ENCODE results near the gene BCL6B. TPM values are rescaled to one million over a fixed set of nuclear protein-coding genes. Genes with fewer than 3 reads are reported as not detected.
"Not testable (repeated sequence)": the region's sequence is repeated elsewhere in the genome, so short reads cannot be mapped to it uniquely, and the experiment has no call there.

Gene BCL6B
- total RNA-seq, 6 donors from 2014 or later, result 2.1 to 83.1 (median 9.4) TPM

DNA sequence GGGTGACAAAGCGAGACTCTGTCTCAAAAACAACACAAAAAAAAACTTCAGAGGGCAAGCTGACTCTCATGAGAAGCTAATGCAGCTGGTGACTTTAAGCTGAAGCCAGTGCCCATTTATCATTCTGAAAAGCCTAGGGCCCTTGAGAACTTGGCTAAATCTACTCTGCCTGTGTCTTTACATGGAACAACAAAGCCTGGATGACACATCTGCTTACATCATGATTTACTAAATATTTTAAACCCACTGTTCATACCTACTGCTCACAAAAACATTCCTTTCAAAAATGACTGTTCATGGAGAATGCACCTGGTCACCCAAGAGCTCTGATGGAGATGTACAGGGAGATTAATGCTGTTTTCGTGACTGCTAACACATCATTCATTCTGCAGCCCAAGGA, 33.1 kb upstream of the BCL6B start:
- H3K27ac ChIP-seq, result no peak overlapping the region
- no peaks in the 10 kb centered on the region for H3K27me3 ChIP-seq
- no peaks in the 10 kb centered on the region for H3K9me3 ChIP-seq
- no peak overlapping the region for H3K4me3 ChIP-seq
- DNase-seq (no peak), ATAC-seq (ENCODE audit: low FRiP score in 2 of 2) (no peak)
- WGBS, 2 donors, result 88% methylated on average over 2 of the region's 2 CpGs
- TF ChIP-seq CTCF (IDR thresholded peaks at IDR 0.05) (no peak), POLR2A (IDR thresholded peaks at IDR 0.05) (no peak), EP300 (IDR thresholded peaks at IDR 0.05) (no peak), POLR2AphosphoS5 (IDR thresholded peaks at IDR 0.05) (no peak)
- H3K36me3 ChIP-seq, result no peaks in the 10 kb centered on the region
- no peaks in the 10 kb centered on the region for H3K4me1 ChIP-seq

DNA sequence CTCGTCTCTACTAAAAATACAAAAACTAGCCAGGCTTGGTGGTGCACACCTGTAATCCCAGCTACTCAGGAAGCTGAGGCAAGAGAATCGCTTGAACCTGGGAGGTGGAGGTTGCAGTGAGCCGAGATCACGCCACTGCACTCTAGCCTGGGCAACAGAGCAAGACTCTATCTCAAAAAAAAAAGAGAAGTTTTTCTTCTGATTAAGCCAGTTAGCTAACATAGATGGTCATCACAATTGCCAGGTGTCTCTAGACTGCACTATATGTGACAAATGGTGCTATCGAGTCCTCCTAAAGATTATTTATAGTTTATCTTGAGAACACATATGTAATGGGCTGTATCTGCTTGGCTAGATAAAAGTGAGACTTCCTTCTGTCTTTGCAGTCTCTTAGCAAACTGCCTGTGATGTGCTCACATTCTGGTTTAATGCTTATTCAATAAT, 29.2 kb upstream of the BCL6B start:
- not testable (repeated sequence) for ATAC-seq (ENCODE audit: low FRiP score in 2 of 2); H3K27ac ChIP-seq; H3K9me3 ChIP-seq; DNase-seq; H3K4me3 ChIP-seq; H3K27me3 ChIP-seq
- Histone ChIP-seq H3K36me3 (peaks cover 0 to 16% (median 10%) of the 10 kb centered on the region in 4 donors), H3K4me1 (peaks cover 6 to 17% (median 11%) of the 10 kb centered on the region in 4 donors)
- WGBS, 2 donors, result 74 to 76% methylated on average over 5 of the region's 5 CpGs

DNA sequence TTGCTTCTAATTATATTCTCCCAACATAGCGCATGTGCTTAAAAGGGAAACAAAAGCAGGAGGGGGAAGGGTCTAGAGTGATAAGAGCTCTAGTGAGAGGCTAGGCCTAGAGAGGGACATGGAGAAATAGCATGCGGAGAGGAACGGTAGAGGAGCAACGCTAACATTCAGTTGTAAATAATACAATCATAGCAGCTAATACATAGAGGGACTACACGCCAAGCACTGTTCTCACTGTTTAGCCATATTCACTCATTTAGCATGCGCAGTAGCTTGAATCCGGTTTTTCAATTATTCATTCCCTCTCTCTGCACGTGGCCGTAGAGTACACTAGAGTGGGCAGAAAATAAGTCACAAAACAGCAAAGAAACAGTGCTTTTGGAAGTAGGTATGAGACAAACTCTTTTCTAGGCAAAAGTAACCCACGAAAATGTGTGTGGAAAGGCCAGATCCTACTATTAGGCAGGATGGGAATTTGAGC, 28.7 kb upstream of the BCL6B start:
- Histone ChIP-seq H3K4me1 (peaks cover 6 to 17% (median 11%) of the 10 kb centered on the region in 4 donors), H3K27ac (no peak overlapping the region), H3K27me3 (no peaks in the 10 kb centered on the region), H3K9me3 (no peaks in the 10 kb centered on the region), H3K4me3 (no peak overlapping the region), H3K36me3 (peaks cover 0 to 22% (median 14%) of the 10 kb centered on the region in 4 donors)
- no peak for TF ChIP-seq POLR2A (IDR thresholded peaks at IDR 0.05)
- no peak for TF ChIP-seq EP300 (IDR thresholded peaks at IDR 0.05)
- 82 to 83% methylated on average over 10 of the region's 10 CpGs for WGBS, 2 donors
- ATAC-seq (ENCODE audit: low FRiP score in 2 of 2) (no peak), DNase-seq (no peak)

GRCh38 chr17:6994666-6995256, 28.1 kb upstream of the BCL6B start:
- Histone ChIP-seq H3K27ac (no peak overlapping the region), H3K27me3 (no peaks in the 10 kb centered on the region), H3K9me3 (no peaks in the 10 kb centered on the region), H3K36me3 (peaks cover 0 to 28% (median 18%) of the 10 kb centered on the region in 4 donors), H3K4me1 (peaks cover 6 to 17% (median 11%) of the 10 kb centered on the region in 4 donors), H3K4me3 (no peak overlapping the region)
- DNase-seq (no peak), ATAC-seq (ENCODE audit: low FRiP score in 2 of 2) (no peak)
- WGBS, 2 donors, result 83 to 91% methylated on average over 9 of the region's 9 CpGs
- TF ChIP-seq CTCF (IDR thresholded peaks at IDR 0.05) (no peak), POLR2A (IDR thresholded peaks at IDR 0.05) (no peak), POLR2AphosphoS5 (IDR thresholded peaks at IDR 0.05) (no peak), EP300 (IDR thresholded peaks at IDR 0.05) (no peak)

- Histone ChIP-seq H3K27me3 (no peaks in the 10 kb centered on the region), H3K4me3 (peak within 1 kb of the TSS in 3 of 4 donors; percentile 25 to 40 (median 38)), H3K36me3 (peaks cover 0 to 37% (median 25%) of the 10 kb centered on the region in 4 donors), H3K4me1 (peaks cover 6 to 17% (median 11%) of the 10 kb centered on the region in 4 donors), H3K9me3 (no peaks in the 10 kb centered on the region), H3K27ac (no peak within 1 kb of the TSS)
- TF ChIP-seq POLR2AphosphoS5 (IDR thresholded peaks at IDR 0.05) (no peak), CTCF (IDR thresholded peaks at IDR 0.05) (no peak), EP300 (IDR thresholded peaks at IDR 0.05) (no peak), POLR2A (IDR thresholded peaks at IDR 0.05) (no peak)
- DNase-seq (peak; percentile 53 to 85), ATAC-seq (ENCODE audit: low FRiP score in 2 of 2) (peak; percentile 56 to 60)
- 34 to 50% methylated on average over 31 to 35 of the region's 64 CpGs for WGBS, 2 donors
Observed at GRCh38 chr17:6995500-6996255, 27.2 kb upstream of the BCL6B start, which contains the start of gene ALOX12. Gene ALOX12 (plus strand): TSS chr17:6996049. CDS start chr17:6996118, 69 bp downstream.
